HG03521 (cell line): Measurements from ENCODE around the gene RABGAP1L.
"Not testable (repeated sequence)": the region's sequence is repeated elsewhere in the genome, so short reads cannot be mapped to it uniquely, and the experiment has no call there.

Source experiments
- ATAC-seq: cut with Tn5 transposase; IDR thresholded peaks from one replicate; pipeline ENCODE4 v1.9.1; 2021; ENCODE audit warnings: mild to moderate bottlenecking, moderate library complexity; ENCODE audit not compliant: unreplicated experiment

RABGAP1L gene

GRCh38 chr1:174696026-174696821, 536.9 kb downstream of the RABGAP1L start:
- ATAC-seq, result no peak

- no peak for ATAC-seq
Measured at GRCh38 chr1:174700314-174700713, 541.0 kb downstream of the RABGAP1L start.

GRCh38 chr1:174700775-174701174, 541.5 kb downstream of the RABGAP1L start:
- no peak for ATAC-seq

- no peak for ATAC-seq
Measured at GRCh38 chr1:174701565-174701964, 542.2 kb downstream of the RABGAP1L start.

- ATAC-seq, result no peak
Measured at GRCh38 chr1:174702011-174702410, 542.7 kb downstream of the RABGAP1L start.

GRCh38 chr1:174703309-174703708, 544.0 kb downstream of the RABGAP1L start:
- no peak for ATAC-seq

- ATAC-seq, result no peak
Measured at GRCh38 chr1:174704300-174704699, 545.0 kb downstream of the RABGAP1L start.

GRCh38 chr1:174710868-174711845, 551.8 kb downstream of the RABGAP1L start:
- no peak for ATAC-seq

- ATAC-seq, result not testable (repeated sequence)
Measured at GRCh38 chr1:174711848-174712247, 552.5 kb downstream of the RABGAP1L start.

- ATAC-seq, result no peak
Measured at GRCh38 chr1:174712541-174712940, 553.2 kb downstream of the RABGAP1L start.

GRCh38 chr1:174713796-174714195, 554.5 kb downstream of the RABGAP1L start:
- ATAC-seq, result no peak

GRCh38 chr1:174719194-174719593, 559.9 kb downstream of the RABGAP1L start:
- no peak for ATAC-seq

- no peak for ATAC-seq
Measured at GRCh38 chr1:174720618-174721017, 561.3 kb downstream of the RABGAP1L start.

- ATAC-seq, result no peak
Measured at GRCh38 chr1:174721246-174721645, 561.9 kb downstream of the RABGAP1L start.

GRCh38 chr1:174723816-174724215, 564.5 kb downstream of the RABGAP1L start:
- no peak for ATAC-seq

GRCh38 chr1:174724219-174724618, 564.9 kb downstream of the RABGAP1L start:
- no peak for ATAC-seq

- no peak for ATAC-seq
Measured at GRCh38 chr1:174726167-174726879, 567.0 kb downstream of the RABGAP1L start.

- no peak for ATAC-seq
Measured at GRCh38 chr1:174726880-174727585, 567.7 kb downstream of the RABGAP1L start.

GRCh38 chr1:174734270-174734669, 575.0 kb downstream of the RABGAP1L start:
- no peak for ATAC-seq

- no peak for ATAC-seq
Measured at GRCh38 chr1:174736831-174737230, 577.5 kb downstream of the RABGAP1L start.
